HepG2 (cell line): ENCODE measurements around the gene HELB. TPM values are rescaled to one million over a fixed set of nuclear protein-coding genes. Genes with fewer than 3 reads are reported as not detected.

Experiments used
- AGO2 ChIP-seq: fragments of 200-400 bp; formaldehyde crosslinking; optimal IDR thresholded peaks from 2 replicates; pipeline ENCODE3; 2017; ENCODE audit warnings: mild to moderate bottlenecking, low read depth, low read length, moderate library complexity
- CBFB ChIP-seq: sonication (generic); formaldehyde crosslinking; IDR thresholded peaks from 2 replicates; pipeline ENCODE4 v1.4.0; 2020; ENCODE audit warnings: missing genetic modification reagents
- HNF4G ChIP-seq, 2 experiments: sonication (generic) in 1 of 2; formaldehyde crosslinking in 1 of 2; IDR thresholded peaks; 2 replicates each; pipeline versions ENCODE4 v1.4.0 to v1.6.1; 2011 to 2020; ENCODE audit warnings: borderline replicate concordance in 2 of 2, low read depth in 2 of 2, mild to moderate bottlenecking in 2 of 2, low read length in 1 of 2, missing genetic modification reagents in 1 of 2, moderate library complexity in 1 of 2
- ZBTB3 ChIP-seq: sonication (generic); formaldehyde crosslinking; IDR thresholded peaks from 2 replicates; pipeline ENCODE4 v1.4.0; 2020; ENCODE audit warnings: low read depth, mild to moderate bottlenecking, moderate library complexity, missing genetic modification reagents, borderline replicate concordance
- ZC3H13 ChIP-seq: sonication (generic); formaldehyde crosslinking; IDR thresholded peaks from 2 replicates; pipeline ENCODE4 v1.8.1; 2023; ENCODE audit warnings: mild to moderate bottlenecking, missing genetic modification reagents, moderate library complexity
- ZNF564 ChIP-seq: sonication (generic); formaldehyde crosslinking; IDR thresholded peaks from 2 replicates; pipeline ENCODE4 v1.8.1; 2023; ENCODE audit warnings: mild to moderate bottlenecking, missing genetic modification reagents
- ZNF724P ChIP-seq: sonication (generic); formaldehyde crosslinking; IDR thresholded peaks from 2 replicates; pipeline ENCODE4 v1.8.0; 2022; ENCODE audit warnings: missing genetic modification reagents, borderline replicate concordance
- polyA plus RNA-seq, 8 experiments: library from polyadenylated mRNA; depleted of rRNA in 3 of 8; stranded (reverse) in 7 of 8; unstranded in 1 of 8; fragments of >200 nt; fragmentation: Illumina TruSeq in 4 of 8; extraction: Trizol in 4 of 8; gene quantifications; 2 replicates each; pipeline versions ENCODE4 v1.2.1 to v1.2.3, GENCODE V29; 2011 to 2016; ENCODE audit warnings: low read depth in 4 of 8, missing spikeins in 1 of 8, mixed read lengths in 1 of 8; ENCODE audit not compliant: insufficient read depth in 1 of 8
- total RNA-seq, 5 experiments: library from RNA; depleted of rRNA; stranded (reverse); fragments of >200 nt; fragmentation: Illumina TruSeq; extraction: Trizol; gene quantifications; 2 replicates each; pipeline ENCODE4 v1.2.3, GENCODE V29; 2016; ENCODE audit warnings: low read depth in 1 of 5
- TF ChIP-seq, protein P1 (sequence below): sonication (generic); formaldehyde crosslinking; IDR thresholded peaks from 2 replicates; pipeline ENCODE4 v1.9.0; 2022; ENCODE audit warnings: missing genetic modification reagents, mild to moderate bottlenecking, borderline replicate concordance
- TF ChIP-seq, protein P2 (sequence below): IDR thresholded peaks from 2 replicates; pipeline ENCODE4 v1.6.1; 2016
- TF ChIP-seq, protein P3 (sequence below): sonication (generic); formaldehyde crosslinking; IDR thresholded peaks from 2 replicates; pipeline ENCODE4 v1.9.0; 2021; ENCODE audit warnings: missing genetic modification reagents, mild to moderate bottlenecking, borderline replicate concordance
- TF ChIP-seq, protein P4 (sequence below): sonication (generic); formaldehyde crosslinking; IDR thresholded peaks from 2 replicates; pipeline ENCODE4 v1.5.0; 2020; ENCODE audit warnings: missing genetic modification reagents
- TF ChIP-seq, protein P5 (sequence below): sonication (generic); formaldehyde crosslinking; IDR thresholded peaks from 2 replicates; pipeline ENCODE4 v1.5.0; 2020; ENCODE audit warnings: missing genetic modification reagents, mild to moderate bottlenecking, borderline replicate concordance
- TF ChIP-seq, protein P6 (sequence below): sonication (generic); formaldehyde crosslinking; IDR thresholded peaks from 2 replicates; pipeline ENCODE4 v1.4.0; 2020; ENCODE audit warnings: missing genetic modification reagents
- TF ChIP-seq, protein P7 (sequence below): sonication (generic); formaldehyde crosslinking; IDR thresholded peaks from 2 replicates; pipeline ENCODE4 v1.8.0; 2023; ENCODE audit warnings: mild to moderate bottlenecking, missing genetic modification reagents

Gene HELB
- total and polyA plus RNA-seq, 2 of the 13 experiments (the other 11 are each of a cell fraction or from before 2014, with no cell fraction given) = 1.7 to 3.7 TPM

DNA sequence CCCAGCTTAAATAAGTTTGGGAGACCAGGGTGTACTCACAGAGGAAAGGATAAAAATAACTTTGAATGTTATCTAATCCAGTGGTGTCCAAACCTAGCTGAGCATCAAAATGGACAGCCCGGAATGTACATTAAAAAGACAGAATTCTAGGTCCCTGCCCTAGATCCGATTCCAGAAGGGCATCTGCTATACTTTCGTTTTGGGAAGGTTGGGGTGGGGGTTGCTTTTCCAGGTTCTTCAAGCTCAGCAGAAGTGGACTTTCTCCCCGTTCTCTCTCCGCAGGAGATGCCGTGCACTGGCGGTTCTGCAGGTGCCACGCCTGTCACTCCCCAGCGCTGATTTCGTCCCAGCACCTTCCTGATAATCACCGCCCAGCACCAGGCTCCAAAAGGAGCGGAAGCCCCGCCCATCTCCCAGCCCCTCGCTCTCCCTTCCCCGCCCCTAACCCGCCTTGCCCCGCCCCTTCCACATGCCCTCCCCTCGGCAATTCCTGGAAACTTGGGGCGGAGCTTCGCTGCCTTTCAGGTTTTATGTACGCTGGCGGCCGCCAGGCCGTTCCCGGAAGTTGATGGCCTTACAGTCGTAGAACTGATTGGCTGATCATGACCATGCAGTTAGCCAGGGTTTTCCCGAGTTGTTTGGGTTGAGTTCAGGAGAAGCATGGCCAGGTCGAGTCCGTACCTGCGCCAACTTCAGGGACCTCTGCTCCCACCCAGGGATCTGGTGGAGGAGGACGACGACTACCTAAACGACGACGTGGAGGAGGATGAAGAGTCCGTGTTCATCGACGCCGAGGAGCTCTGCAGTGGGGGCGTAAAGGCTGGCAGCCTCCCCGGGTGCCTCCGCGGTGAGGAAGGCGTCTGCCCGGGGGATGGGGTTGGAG is at the start of gene HELB (continued):
- TF ChIP-seq, protein P1, sequence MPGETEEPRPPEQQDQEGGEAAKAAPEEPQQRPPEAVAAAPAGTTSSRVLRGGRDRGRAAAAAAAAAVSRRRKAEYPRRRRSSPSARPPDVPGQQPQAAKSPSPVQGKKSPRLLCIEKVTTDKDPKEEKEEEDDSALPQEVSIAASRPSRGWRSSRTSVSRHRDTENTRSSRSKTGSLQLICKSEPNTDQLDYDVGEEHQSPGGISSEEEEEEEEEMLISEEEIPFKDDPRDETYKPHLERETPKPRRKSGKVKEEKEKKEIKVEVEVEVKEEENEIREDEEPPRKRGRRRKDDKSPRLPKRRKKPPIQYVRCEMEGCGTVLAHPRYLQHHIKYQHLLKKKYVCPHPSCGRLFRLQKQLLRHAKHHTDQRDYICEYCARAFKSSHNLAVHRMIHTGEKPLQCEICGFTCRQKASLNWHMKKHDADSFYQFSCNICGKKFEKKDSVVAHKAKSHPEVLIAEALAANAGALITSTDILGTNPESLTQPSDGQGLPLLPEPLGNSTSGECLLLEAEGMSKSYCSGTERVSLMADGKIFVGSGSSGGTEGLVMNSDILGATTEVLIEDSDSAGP = peak; percentile 52; the same call in 1 of the 2 replicates
- TF ChIP-seq, protein P2, sequence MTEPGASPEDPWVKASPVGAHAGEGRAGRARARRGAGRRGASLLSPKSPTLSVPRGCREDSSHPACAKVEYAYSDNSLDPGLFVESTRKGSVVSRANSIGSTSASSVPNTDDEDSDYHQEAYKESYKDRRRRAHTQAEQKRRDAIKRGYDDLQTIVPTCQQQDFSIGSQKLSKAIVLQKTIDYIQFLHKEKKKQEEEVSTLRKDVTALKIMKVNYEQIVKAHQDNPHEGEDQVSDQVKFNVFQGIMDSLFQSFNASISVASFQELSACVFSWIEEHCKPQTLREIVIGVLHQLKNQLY (CRISPR knock-in tag) = no peak
- TF ChIP-seq, protein P3, sequence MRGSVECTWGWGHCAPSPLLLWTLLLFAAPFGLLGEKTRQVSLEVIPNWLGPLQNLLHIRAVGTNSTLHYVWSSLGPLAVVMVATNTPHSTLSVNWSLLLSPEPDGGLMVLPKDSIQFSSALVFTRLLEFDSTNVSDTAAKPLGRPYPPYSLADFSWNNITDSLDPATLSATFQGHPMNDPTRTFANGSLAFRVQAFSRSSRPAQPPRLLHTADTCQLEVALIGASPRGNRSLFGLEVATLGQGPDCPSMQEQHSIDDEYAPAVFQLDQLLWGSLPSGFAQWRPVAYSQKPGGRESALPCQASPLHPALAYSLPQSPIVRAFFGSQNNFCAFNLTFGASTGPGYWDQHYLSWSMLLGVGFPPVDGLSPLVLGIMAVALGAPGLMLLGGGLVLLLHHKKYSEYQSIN (CRISPR knock-in tag) = no peak
- TF ChIP-seq CBFB (CRISPR knock-in tag) = no peak
- TF ChIP-seq, protein P4, sequence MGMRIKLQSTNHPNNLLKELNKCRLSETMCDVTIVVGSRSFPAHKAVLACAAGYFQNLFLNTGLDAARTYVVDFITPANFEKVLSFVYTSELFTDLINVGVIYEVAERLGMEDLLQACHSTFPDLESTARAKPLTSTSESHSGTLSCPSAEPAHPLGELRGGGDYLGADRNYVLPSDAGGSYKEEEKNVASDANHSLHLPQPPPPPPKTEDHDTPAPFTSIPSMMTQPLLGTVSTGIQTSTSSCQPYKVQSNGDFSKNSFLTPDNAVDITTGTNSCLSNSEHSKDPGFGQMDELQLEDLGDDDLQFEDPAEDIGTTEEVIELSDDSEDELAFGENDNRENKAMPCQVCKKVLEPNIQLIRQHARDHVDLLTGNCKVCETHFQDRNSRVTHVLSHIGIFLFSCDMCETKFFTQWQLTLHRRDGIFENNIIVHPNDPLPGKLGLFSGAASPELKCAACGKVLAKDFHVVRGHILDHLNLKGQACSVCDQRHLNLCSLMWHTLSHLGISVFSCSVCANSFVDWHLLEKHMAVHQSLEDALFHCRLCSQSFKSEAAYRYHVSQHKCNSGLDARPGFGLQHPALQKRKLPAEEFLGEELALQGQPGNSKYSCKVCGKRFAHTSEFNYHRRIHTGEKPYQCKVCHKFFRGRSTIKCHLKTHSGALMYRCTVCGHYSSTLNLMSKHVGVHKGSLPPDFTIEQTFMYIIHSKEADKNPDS (CRISPR knock-in tag) = no peak
- no peak for TF ChIP-seq ZC3H13 (CRISPR knock-in tag)
- TF ChIP-seq, protein P5, sequence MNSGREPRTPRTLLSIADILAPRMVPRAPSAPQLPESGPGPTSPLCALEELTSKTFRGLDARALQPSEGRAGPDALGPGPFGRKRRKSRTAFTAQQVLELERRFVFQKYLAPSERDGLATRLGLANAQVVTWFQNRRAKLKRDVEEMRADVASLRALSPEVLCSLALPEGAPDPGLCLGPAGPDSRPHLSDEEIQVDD = no peak
- no peak for TF ChIP-seq ZBTB3
- no peak for TF ChIP-seq ZNF564 (CRISPR knock-in tag)
- TF ChIP-seq, protein P6, sequence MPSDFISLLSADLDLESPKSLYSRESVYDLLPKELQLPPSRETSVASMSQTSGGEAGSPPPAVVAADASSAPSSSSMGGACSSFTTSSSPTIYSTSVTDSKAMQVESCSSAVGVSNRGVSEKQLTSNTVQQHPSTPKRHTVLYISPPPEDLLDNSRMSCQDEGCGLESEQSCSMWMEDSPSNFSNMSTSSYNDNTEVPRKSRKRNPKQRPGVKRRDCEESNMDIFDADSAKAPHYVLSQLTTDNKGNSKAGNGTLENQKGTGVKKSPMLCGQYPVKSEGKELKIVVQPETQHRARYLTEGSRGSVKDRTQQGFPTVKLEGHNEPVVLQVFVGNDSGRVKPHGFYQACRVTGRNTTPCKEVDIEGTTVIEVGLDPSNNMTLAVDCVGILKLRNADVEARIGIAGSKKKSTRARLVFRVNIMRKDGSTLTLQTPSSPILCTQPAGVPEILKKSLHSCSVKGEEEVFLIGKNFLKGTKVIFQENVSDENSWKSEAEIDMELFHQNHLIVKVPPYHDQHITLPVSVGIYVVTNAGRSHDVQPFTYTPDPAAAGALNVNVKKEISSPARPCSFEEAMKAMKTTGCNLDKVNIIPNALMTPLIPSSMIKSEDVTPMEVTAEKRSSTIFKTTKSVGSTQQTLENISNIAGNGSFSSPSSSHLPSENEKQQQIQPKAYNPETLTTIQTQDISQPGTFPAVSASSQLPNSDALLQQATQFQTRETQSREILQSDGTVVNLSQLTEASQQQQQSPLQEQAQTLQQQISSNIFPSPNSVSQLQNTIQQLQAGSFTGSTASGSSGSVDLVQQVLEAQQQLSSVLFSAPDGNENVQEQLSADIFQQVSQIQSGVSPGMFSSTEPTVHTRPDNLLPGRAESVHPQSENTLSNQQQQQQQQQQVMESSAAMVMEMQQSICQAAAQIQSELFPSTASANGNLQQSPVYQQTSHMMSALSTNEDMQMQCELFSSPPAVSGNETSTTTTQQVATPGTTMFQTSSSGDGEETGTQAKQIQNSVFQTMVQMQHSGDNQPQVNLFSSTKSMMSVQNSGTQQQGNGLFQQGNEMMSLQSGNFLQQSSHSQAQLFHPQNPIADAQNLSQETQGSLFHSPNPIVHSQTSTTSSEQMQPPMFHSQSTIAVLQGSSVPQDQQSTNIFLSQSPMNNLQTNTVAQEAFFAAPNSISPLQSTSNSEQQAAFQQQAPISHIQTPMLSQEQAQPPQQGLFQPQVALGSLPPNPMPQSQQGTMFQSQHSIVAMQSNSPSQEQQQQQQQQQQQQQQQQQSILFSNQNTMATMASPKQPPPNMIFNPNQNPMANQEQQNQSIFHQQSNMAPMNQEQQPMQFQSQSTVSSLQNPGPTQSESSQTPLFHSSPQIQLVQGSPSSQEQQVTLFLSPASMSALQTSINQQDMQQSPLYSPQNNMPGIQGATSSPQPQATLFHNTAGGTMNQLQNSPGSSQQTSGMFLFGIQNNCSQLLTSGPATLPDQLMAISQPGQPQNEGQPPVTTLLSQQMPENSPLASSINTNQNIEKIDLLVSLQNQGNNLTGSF (CRISPR knock-in tag) = no peak
- TF ChIP-seq AGO2 = no peak
- TF ChIP-seq ZNF724P = no peak
- no peak for TF ChIP-seq HNF4G (IDR thresholded peaks at IDR 0.05; ENCODE audit: borderline replicate concordance, low read depth, low read length)
- TF ChIP-seq HNF4G (CRISPR knock-in tag; IDR thresholded peaks at IDR 0.05; ENCODE audit: borderline replicate concordance, low read depth) = no peak
- TF ChIP-seq, protein P7, sequence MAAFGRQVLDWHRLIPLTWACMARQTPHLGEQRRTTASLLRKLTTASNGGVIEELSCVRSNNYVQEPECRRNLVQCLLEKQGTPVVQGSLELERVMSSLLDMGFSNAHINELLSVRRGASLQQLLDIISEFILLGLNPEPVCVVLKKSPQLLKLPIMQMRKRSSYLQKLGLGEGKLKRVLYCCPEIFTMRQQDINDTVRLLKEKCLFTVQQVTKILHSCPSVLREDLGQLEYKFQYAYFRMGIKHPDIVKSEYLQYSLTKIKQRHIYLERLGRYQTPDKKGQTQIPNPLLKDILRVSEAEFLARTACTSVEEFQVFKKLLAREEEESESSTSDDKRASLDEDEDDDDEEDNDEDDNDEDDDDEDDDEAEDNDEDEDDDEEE (CRISPR knock-in tag) = no peak
